A549 (cell line): ENCODE results near the gene RBM39.

Experiments used
- BHLHE40 ChIP-seq: IDR thresholded peaks from 2 replicates; pipeline ENCODE4 v1.6.1; 2012; ENCODE audit warnings: low read depth, low read length, inconsistent platforms
- CHD2 ChIP-seq: fragments of 150-350 bp; IDR thresholded peaks from 2 replicates; pipeline ENCODE4 v1.6.1; 2014; ENCODE audit warnings: low read length; ENCODE audit not compliant: partially characterized antibody
- CHD4 ChIP-seq: fragments of 200-600 bp; sonication (generic); IDR thresholded peaks from 2 replicates; pipeline ENCODE4 v1.6.1; 2016; ENCODE audit warnings: antibody characterized with exemption, mild to moderate bottlenecking, borderline replicate concordance
- CTCF ChIP-seq: fragments of >200 bp; sonication (Bioruptor Twin); formaldehyde crosslinking; IDR thresholded peaks from 3 replicates; pipeline ENCODE4 v1.5.1; 2016
- EP300 ChIP-seq, 2 experiments: fragments of >200 bp; sonication (Bioruptor Twin); formaldehyde crosslinking; IDR thresholded peaks; 2 replicates in 1 of 2; 3 replicates in 1 of 2; pipeline ENCODE4 v1.6.1; 2016 to 2017
- MAFK ChIP-seq: fragments of 450-650 bp; IDR thresholded peaks from 2 replicates; pipeline ENCODE4 v1.6.1; 2014; ENCODE audit not compliant: partially characterized antibody
- PBX3 ChIP-seq: IDR thresholded peaks from 2 replicates; pipeline ENCODE4 v1.6.1; 2012
- RAD21 ChIP-seq, 2 experiments: fragments of >200 bp in 1 of 2; sonication (Bioruptor Twin) in 1 of 2; formaldehyde crosslinking in 1 of 2; IDR thresholded peaks in 1 of 2; conservative IDR thresholded peaks in 1 of 2; 2 replicates in 1 of 2; 3 replicates in 1 of 2; pipeline ENCODE4 v1.6.1; 2012 to 2018; ENCODE audit warnings: inconsistent platforms in 1 of 2
- RCOR1 ChIP-seq: fragments of 150-350 bp; IDR thresholded peaks from 2 replicates; pipeline ENCODE4 v1.6.1; 2014; ENCODE audit warnings: antibody characterized with exemption, low read length, low read depth
- REST ChIP-seq: fragments of 200-600 bp; sonication (generic); IDR thresholded peaks from 2 replicates; pipeline ENCODE4 v1.6.1; 2016; ENCODE audit warnings: antibody characterized with exemption, mild to moderate bottlenecking, moderate library complexity
- ZSCAN20 ChIP-seq: fragments of 250-450 bp; sonication (Bioruptor Pico); IDR thresholded peaks from 2 replicates; pipeline ENCODE4 v1.8.0; 2022; ENCODE audit warnings: mild to moderate bottlenecking, moderate library complexity

GRCh38 chr20:35661908-35662307 lies 80.2 kb downstream of the RBM39 start:
- TF ChIP-seq CTCF (no peak), EP300 (IDR thresholded peaks at IDR 0.05) (no peak), REST (no peak), MAFK (no peak), PBX3 (no peak), ZSCAN20 (CRISPR knock-in tag) (no peak), CHD2 (no peak), RCOR1 (no peak), BHLHE40 (no peak), CHD4 (no peak), RAD21 (conservative IDR thresholded peaks at IDR 0.05 in 1 of 2, IDR thresholded peaks at IDR 0.05 in 1 of 2) (no peak)
